Lower lobe of right lung (tissue), 2 donors: ENCODE measurements around the gene ITSN2. TPM values are rescaled to one million over a fixed set of nuclear protein-coding genes. Genes with fewer than 3 reads are reported as not detected.

Source experiments
- ATAC-seq, 2 donors: fragments of 200-7000 bp; cut with Tn5 transposase; one replicate each; pipeline ENCODE4 v1.9.1; 2020 to 2022; ENCODE audit warnings: mild to moderate bottlenecking in 2 of 2, moderate library complexity in 2 of 2
- DNase-seq: peaks from one replicate; pipeline ENCODE4 v3.0.0-alpha.2; 2020
- H3K27ac ChIP-seq: fragments of 200-600 bp; one replicate; pipeline ENCODE4 v1.8.0; 2022
- H3K27me3 ChIP-seq: fragments of 200-600 bp; one replicate; pipeline ENCODE4 v1.8.0; 2022; ENCODE audit warnings: low read depth
- H3K36me3 ChIP-seq: fragments of 200-600 bp; one replicate; pipeline ENCODE4 v1.8.0; 2022; ENCODE audit warnings: mild to moderate bottlenecking
- H3K4me1 ChIP-seq: fragments of 200-600 bp; one replicate; pipeline ENCODE4 v1.8.0; 2022
- H3K4me3 ChIP-seq: fragments of 200-600 bp; one replicate; pipeline ENCODE4 v1.8.0; 2022; ENCODE audit warnings: mild to moderate bottlenecking
- H3K9me3 ChIP-seq: fragments of 200-600 bp; one replicate; pipeline ENCODE4 v1.8.0; 2022
- intact Hi-C: fragments of 100-400 bp; cut with DNase I; formaldehyde crosslinking; loops from one replicate; pipeline ENCODE4 v1.11.0; 2022
- total RNA-seq: library from RNA; stranded (reverse); fragmentation: NEBNext Ultra II Directional; extraction: Animal tissue kit (Norgen Biotek cat#: 25700); gene quantifications from one replicate; pipeline ENCODE4 v1.2.1, GENCODE V29; 2021
- TF ChIP-seq, protein P1 (sequence below): fragments of 200-600 bp; IDR thresholded peaks from one replicate; pipeline ENCODE4 v1.8.0; 2022; ENCODE audit warnings: antibody characterized with exemption, mild to moderate bottlenecking
- donor health status: DM: no; HTN: yes; CAD: no; lungs with severe emphysema.

ITSN2 gene
- total RNA-seq, 1 donor from 2014 or later = 92.8 TPM

DNA sequence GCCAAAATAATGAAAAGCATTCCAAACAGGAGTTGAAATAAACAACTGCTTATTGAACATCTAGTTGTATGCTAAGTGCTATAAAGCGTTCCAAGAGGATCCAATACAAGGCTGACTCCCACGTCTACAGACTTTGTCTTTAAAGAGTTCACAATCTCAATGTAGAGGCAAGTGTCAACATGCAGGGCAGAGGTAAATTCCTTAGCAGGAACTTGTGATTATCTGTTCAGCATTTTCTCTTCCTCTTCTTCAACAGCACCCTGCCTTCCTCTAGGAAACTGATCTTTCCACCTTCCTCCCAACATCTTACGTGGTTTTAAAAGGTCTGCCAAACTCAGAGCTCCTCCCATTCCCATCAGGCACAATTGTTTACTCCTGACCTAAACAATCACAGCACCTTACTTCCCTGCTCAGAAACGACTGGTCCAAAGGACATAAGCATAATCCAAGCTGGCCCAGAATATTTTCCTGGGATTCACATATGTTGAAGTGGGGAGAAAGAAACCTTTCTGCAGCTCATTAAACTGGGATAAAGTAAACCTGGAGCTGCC is 83.9 kb downstream of the ITSN2 start:
- DNase-seq (no peak), ATAC-seq (peak in 1 of 2 donors; percentile 35)
- Histone ChIP-seq H3K36me3 (peaks cover 71% of the 10 kb centered on the region), H3K4me3 (no peak overlapping the region), H3K27ac (no peak overlapping the region), H3K27me3 (no peaks in the 10 kb centered on the region), H3K4me1 (peaks cover 11% of the 10 kb centered on the region), H3K9me3 (no peaks in the 10 kb centered on the region)
- TF ChIP-seq, protein P1, sequence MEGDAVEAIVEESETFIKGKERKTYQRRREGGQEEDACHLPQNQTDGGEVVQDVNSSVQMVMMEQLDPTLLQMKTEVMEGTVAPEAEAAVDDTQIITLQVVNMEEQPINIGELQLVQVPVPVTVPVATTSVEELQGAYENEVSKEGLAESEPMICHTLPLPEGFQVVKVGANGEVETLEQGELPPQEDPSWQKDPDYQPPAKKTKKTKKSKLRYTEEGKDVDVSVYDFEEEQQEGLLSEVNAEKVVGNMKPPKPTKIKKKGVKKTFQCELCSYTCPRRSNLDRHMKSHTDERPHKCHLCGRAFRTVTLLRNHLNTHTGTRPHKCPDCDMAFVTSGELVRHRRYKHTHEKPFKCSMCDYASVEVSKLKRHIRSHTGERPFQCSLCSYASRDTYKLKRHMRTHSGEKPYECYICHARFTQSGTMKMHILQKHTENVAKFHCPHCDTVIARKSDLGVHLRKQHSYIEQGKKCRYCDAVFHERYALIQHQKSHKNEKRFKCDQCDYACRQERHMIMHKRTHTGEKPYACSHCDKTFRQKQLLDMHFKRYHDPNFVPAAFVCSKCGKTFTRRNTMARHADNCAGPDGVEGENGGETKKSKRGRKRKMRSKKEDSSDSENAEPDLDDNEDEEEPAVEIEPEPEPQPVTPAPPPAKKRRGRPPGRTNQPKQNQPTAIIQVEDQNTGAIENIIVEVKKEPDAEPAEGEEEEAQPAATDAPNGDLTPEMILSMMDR = no peak
- intact Hi-C loops = no loop called here

DNA sequence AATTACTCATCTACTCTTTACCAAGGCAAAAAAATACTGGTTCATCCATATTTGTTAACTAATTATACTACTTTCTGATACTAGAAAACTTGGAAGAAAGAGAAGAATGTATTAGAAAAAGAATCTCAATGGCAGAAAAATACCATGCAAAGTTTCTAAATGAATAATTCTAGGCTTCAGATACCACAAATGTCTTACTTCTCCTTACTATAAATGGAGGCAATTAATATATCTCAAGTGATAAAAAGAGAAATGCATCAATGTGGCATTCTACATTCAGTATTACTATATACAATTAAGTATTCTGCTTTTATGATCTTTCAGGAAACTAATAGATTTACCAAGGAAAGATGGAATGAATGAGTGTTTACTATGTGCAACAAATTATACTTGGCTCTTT is 85.5 kb downstream of the ITSN2 start:
- Histone ChIP-seq H3K9me3 (no peaks in the 10 kb centered on the region), H3K27me3 (no peaks in the 10 kb centered on the region), H3K27ac (no peak overlapping the region), H3K4me3 (no peak overlapping the region), H3K36me3 (peaks cover 81% of the 10 kb centered on the region), H3K4me1 (peaks cover 11% of the 10 kb centered on the region)
- TF ChIP-seq, protein P1 = no peak
- intact Hi-C loops = no loop called here
- no peak for ATAC-seq
- no peak for DNase-seq

DNA sequence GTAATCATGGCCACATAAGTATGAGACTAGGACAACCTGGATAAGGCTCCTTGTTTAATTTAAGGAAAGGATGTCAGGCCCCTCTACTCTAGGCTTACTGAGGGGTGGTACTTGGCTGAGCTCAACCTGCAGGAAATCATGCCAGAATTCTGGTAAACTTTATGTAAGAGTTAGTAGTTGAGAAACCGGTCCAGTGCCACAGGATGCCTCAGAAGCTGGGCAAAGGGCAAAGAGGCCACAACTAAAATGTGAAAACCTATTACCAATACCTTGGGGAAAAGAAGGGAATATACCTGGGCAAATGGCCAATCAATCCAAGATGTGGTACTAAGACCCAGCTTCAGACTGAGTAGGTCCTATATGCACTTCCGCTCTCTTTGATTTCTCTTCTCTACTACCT is 86.7 kb downstream of the ITSN2 start:
- TF ChIP-seq, protein P1 = no peak
- intact Hi-C loops = no loop called here
- DNase-seq (no peak), ATAC-seq (no peak)
- H3K4me1 ChIP-seq = peaks cover 11% of the 10 kb centered on the region
- no peaks in the 10 kb centered on the region for H3K27me3 ChIP-seq
- no peak overlapping the region for H3K4me3 ChIP-seq
- H3K36me3 ChIP-seq = peaks cover 91% of the 10 kb centered on the region
- no peak overlapping the region for H3K27ac ChIP-seq
- no peaks in the 10 kb centered on the region for H3K9me3 ChIP-seq

DNA sequence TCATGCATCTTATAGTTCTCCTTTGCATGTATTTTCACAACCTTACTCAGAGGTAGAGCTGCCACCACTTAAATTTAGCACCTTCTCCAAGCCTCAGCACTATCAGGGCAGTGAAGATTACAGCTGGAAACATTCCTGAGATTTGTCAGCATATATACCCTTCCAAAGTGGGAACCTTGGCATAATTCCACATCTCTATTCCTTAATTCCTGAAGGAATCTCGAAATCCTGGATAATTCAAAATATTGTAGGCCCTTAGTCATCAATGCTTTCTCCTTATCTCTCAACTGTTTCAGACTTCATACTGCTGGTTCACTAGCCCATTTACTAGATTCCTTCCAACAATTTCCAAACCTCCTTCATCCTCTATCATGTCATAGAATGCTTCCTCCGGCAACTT is 87.4 kb downstream of the ITSN2 start:
- no peak for DNase-seq
- Histone ChIP-seq H3K4me3 (no peak overlapping the region), H3K9me3 (no peaks in the 10 kb centered on the region), H3K27ac (no peak overlapping the region), H3K4me1 (peaks cover 11% of the 10 kb centered on the region), H3K27me3 (no peaks in the 10 kb centered on the region), H3K36me3 (peaks cover 94% of the 10 kb centered on the region)
- intact Hi-C loops = no loop called here
- TF ChIP-seq, protein P1 = no peak
- ATAC-seq = no peak

DNA sequence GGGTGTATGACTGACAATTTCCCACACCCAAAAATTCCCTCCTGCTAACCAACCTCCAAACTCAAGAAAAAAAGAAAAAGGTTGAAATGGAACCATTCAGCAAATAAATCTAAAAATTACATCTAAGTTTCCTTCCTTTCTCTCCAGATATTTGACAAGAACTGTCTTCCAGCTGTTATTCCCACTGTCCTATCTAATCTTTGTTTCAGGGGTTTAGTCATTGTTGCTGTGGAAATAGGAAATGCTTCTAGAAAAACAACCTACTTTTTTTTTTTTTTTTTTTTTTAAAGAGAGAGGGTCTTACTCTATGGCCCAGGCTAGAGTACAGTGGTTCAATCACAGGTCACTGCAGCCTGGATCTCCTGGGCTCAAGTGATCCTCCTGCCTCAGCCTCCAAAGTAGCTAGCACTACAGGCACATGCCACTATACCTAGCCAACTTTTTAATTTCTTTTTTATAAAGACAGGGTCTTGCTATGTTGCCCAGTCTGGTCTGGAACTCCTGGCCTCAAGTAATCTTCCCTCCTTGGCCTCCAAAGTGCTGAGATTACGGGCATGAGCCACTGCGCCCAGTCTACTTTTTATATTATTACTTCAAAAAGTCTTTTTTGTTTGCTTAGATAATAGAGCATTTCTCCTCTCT is 88.1 kb downstream of the ITSN2 start:
- intact Hi-C loops = no loop called here

More for the DNA sequence above, 88.1 kb downstream of the ITSN2 start:
- no peak for DNase-seq
- no peak overlapping the region for H3K27ac ChIP-seq
- peaks cover 11% of the 10 kb centered on the region for H3K4me1 ChIP-seq
- H3K36me3 ChIP-seq = peaks cover 92% of the 10 kb centered on the region
- H3K9me3 ChIP-seq = no peaks in the 10 kb centered on the region
- TF ChIP-seq, protein P1 = no peak
- no peak for ATAC-seq
- no peaks in the 10 kb centered on the region for H3K27me3 ChIP-seq
- no peak overlapping the region for H3K4me3 ChIP-seq
